PC-9 (cell line): ENCODE measurements around the gene CNDP1. TPM values are rescaled to one million over a fixed set of nuclear protein-coding genes. Genes with fewer than 3 reads are reported as not detected.

Experiments
- BruUV-seq: library from RNA; stranded (reverse); fragments of 400-500 nt; replicated peaks from 2 replicates; lab custom pipeline; 2021; lab: Mats Ljungman, UMichigan
- CTCF ChIA-PET: fragments of 300-600 bp; sonication (Branson Sonifier 250); formaldehyde crosslinking; loops from one replicate; lab custom pipeline; 2022; ENCODE audit warnings: antibody characterized with exemption; lab: Charles Lee
- POLR2A ChIA-PET: fragments of 300-600 bp; sonication (Branson Sonifier 250); formaldehyde crosslinking; loops from one replicate; lab custom pipeline; 2022; ENCODE audit warnings: antibody characterized with exemption; ENCODE audit not compliant: unreplicated experiment; lab: Charles Lee
- DNase-seq, 2 experiments: peaks; one replicate each; pipeline versions ENCODE4 v3.0.0 to v3.0.0-alpha.2; 2015 to 2022; ENCODE audit warnings: mixed read lengths in 1 of 2
- H2AFZ ChIP-seq: fragments of 200-600 bp; sonication (generic); 2 replicates; pipeline ENCODE4 v1.8.1; 2017; ENCODE audit warnings: antibody characterized with exemption
- H3F3A ChIP-seq: fragments of 200-600 bp; sonication (generic); 2 replicates; pipeline ENCODE4 v1.8.1; 2017; ENCODE audit warnings: antibody characterized with exemption, mild to moderate bottlenecking, low read depth; ENCODE audit not compliant: insufficient read depth
- H3K27ac ChIP-seq: fragments of 200-600 bp; sonication (generic); 2 replicates; pipeline ENCODE4 v1.6.1; 2016; ENCODE audit warnings: mixed run types
- H3K27me3 ChIP-seq: fragments of 200-600 bp; sonication (generic); 2 replicates; pipeline ENCODE4 v1.6.1; 2016; ENCODE audit warnings: low read depth, mixed run types; ENCODE audit not compliant: insufficient read depth
- H3K36me3 ChIP-seq: fragments of 200-600 bp; sonication (generic); 2 replicates; pipeline ENCODE4 v1.6.1; 2016; ENCODE audit warnings: low read depth, mixed run types
- H3K4me1 ChIP-seq: fragments of 200-600 bp; sonication (generic); replicated peaks from 2 replicates; pipeline ENCODE4 v1.6.1; 2016; ENCODE audit warnings: mixed run types; ENCODE audit not compliant: insufficient read depth
- H3K4me2 ChIP-seq: fragments of 200-600 bp; sonication (generic); 2 replicates; pipeline ENCODE4 v1.6.1; 2017; ENCODE audit warnings: mixed run types
- H3K4me3 ChIP-seq: fragments of 200-600 bp; sonication (generic); 2 replicates; pipeline ENCODE4 v1.6.1; 2016; ENCODE audit warnings: mixed run types
- H3K79me2 ChIP-seq: fragments of 200-600 bp; sonication (generic); 2 replicates; pipeline ENCODE4 v1.6.1; 2017; ENCODE audit warnings: low read depth, mixed run types
- H3K9me2 ChIP-seq: fragments of 200-600 bp; sonication (generic); 2 replicates; pipeline ENCODE4 v1.8.1; 2017; ENCODE audit warnings: mild to moderate bottlenecking; ENCODE audit not compliant: insufficient read depth
- H3K9me3 ChIP-seq: fragments of 200-600 bp; sonication (generic); 2 replicates; pipeline ENCODE4 v1.8.1; 2016; ENCODE audit warnings: low read depth; ENCODE audit not compliant: insufficient read depth
- H4K20me1 ChIP-seq: fragments of 200-600 bp; sonication (generic); 2 replicates; pipeline ENCODE4 v1.8.1; 2017; ENCODE audit not compliant: insufficient read depth
- EZH2 ChIP-seq: fragments of 200-600 bp; sonication (generic); IDR thresholded peaks from 2 replicates; pipeline ENCODE4 v1.8.0; 2017; ENCODE audit warnings: antibody characterized with exemption, low read depth
- intact Hi-C: fragments of 100-400 bp; cut with micrococcal nuclease; formaldehyde crosslinking; loops from one replicate; pipeline ENCODE4 v1.10.0; 2022; ENCODE audit not compliant: unreplicated experiment
- total RNA-seq: library from RNA; stranded (reverse); gene quantifications from 2 replicates; pipeline ENCODE4 v1.2.3, GENCODE V29; 2021
- TF ChIP-seq, protein P1 (sequence below): fragments of 200-600 bp; sonication (generic); conservative IDR thresholded peaks from 2 replicates; pipeline ENCODE4 v1.6.1; 2017; ENCODE audit warnings: mixed run types, antibody characterized with exemption, mild to moderate bottlenecking, moderate library complexity

CNDP1 gene
- total RNA-seq, 1 experiment from 2014 or later, result not detected

DNA sequence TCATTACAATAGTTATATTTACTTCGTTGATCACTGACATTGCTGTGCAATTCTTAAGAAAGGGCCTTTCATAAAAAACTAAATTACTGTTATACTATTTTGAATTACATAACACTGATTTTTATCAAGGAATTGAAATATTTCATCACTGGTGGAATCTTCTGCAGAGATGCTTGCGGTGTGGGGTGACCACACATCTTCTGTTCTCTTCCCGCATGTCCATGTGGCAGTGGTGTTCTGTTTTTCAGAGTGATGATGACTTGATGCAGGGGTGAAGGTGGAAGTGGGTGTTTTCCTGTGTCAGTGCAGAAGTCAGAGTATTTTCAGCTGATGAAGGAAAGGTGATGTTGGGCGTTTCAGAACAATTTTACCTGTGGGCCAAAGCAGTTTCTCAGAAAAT is 31.2 kb upstream of the CNDP1 start:
- intact Hi-C loops, result no loop called here
- Histone ChIP-seq H3K36me3 (0 out of 2 replicates have a peak, but pooled peaks cover 19% of the 10 kb centered on the region), H3K4me2 (no peak overlapping the region), H3K79me2 (peaks cover 12% of the 10 kb centered on the region; the same call in 1 of the 2 replicates), H3K9me2 (no peaks in the 10 kb centered on the region), H3K27me3 (no peaks in the 10 kb centered on the region), H2AFZ (no peak overlapping the region), H3K4me1 (no peaks in the 10 kb centered on the region), H3K27ac (no peak overlapping the region), H4K20me1 (0 out of 2 replicates have a peak, but pooled peaks cover 3% of the 10 kb centered on the region), H3K4me3 (no peak overlapping the region), H3F3A (no peaks in the 10 kb centered on the region), H3K9me3 (no peaks in the 10 kb centered on the region)
- BruUV-seq, result no TSS peak
- ChIA-PET CTCF (no interaction called here), POLR2A (no interaction called here)
- DNase-seq, result no peak
- TF ChIP-seq EZH2, result no peak
- TF ChIP-seq, protein P1, sequence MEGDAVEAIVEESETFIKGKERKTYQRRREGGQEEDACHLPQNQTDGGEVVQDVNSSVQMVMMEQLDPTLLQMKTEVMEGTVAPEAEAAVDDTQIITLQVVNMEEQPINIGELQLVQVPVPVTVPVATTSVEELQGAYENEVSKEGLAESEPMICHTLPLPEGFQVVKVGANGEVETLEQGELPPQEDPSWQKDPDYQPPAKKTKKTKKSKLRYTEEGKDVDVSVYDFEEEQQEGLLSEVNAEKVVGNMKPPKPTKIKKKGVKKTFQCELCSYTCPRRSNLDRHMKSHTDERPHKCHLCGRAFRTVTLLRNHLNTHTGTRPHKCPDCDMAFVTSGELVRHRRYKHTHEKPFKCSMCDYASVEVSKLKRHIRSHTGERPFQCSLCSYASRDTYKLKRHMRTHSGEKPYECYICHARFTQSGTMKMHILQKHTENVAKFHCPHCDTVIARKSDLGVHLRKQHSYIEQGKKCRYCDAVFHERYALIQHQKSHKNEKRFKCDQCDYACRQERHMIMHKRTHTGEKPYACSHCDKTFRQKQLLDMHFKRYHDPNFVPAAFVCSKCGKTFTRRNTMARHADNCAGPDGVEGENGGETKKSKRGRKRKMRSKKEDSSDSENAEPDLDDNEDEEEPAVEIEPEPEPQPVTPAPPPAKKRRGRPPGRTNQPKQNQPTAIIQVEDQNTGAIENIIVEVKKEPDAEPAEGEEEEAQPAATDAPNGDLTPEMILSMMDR, result no peak

DNA sequence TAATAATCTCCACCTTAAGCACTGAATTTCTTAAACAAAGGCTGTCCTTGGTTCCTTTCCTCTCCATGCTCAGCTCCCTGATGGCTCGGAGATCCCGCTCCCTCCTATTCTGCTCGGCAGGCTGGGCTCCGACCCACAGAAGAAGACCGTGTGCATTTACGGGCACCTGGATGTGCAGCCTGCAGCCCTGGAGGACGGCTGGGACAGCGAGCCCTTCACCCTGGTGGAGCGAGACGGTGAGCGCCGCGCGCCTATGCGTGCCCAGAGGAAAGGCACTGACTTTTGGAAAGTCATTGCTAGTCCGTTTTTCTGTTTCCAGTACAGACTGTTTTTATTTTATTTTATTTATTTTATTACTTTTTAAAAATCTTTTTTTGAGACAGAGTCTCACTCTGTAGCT is 28.5 kb upstream of the CNDP1 start:
- H3K4me1 ChIP-seq, result no peaks in the 10 kb centered on the region
- no peak overlapping the region for H3K4me3 ChIP-seq
- POLR2A ChIA-PET, result no interaction called here
- no peak overlapping the region for H3K4me2 ChIP-seq
- no peaks in the 10 kb centered on the region for H3K9me2 ChIP-seq
- no peak for DNase-seq
- CTCF ChIA-PET, result no interaction called here
- H3K27me3 ChIP-seq, result no peaks in the 10 kb centered on the region
- 0 out of 2 replicates have a peak, but pooled peaks cover 20% of the 10 kb centered on the region for H3K36me3 ChIP-seq
- H4K20me1 ChIP-seq, result 0 out of 2 replicates have a peak, but pooled peaks cover 3% of the 10 kb centered on the region
- no peak overlapping the region for H2AFZ ChIP-seq
- H3F3A ChIP-seq, result no peaks in the 10 kb centered on the region
- H3K27ac ChIP-seq, result no peak overlapping the region
- no peaks in the 10 kb centered on the region for H3K79me2 ChIP-seq
- no TSS peak for BruUV-seq
- intact Hi-C loops, result no loop called here
- TF ChIP-seq, protein P1, result no peak
- TF ChIP-seq EZH2, result no peak
- H3K9me3 ChIP-seq, result no peaks in the 10 kb centered on the region

DNA sequence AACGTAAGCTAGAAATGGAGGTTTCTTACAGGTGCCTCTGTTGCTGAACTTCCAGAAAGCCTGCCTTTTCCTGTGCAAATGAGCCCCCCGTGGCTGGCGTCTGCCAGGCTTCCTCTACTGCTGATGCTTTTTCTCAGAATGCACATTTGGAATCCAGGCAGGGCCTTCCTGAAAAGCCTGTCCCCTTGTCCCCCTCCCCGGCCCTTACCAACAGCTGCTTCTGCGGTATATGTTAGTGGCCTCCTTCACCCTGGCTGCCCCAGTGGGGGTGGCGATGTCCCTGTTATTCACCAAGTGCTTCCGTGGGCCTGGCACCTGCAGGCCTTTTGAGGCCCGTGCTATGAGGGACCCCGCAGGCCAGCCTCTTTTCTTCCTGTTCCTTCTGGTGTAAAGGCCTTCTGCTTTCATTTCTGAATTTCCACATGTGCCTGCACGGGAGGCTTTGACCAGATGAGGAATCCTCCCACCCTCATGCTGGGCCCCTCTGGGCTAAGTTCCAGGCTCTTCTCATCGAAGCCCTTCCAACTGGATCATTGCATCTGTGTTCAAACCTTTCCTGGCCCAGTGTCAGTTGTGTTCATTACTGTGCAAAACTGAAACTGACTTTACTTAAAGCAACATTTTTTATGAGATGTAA is 27.7 kb upstream of the CNDP1 start:
- Histone ChIP-seq H3K4me3 (no peak overlapping the region), H3K36me3 (0 out of 2 replicates have a peak, but pooled peaks cover 19% of the 10 kb centered on the region), H3K9me2 (no peaks in the 10 kb centered on the region), H3K27me3 (no peaks in the 10 kb centered on the region), H2AFZ (no peak overlapping the region), H3K9me3 (no peaks in the 10 kb centered on the region), H3K4me2 (no peak overlapping the region), H3K27ac (no peak overlapping the region), H4K20me1 (0 out of 2 replicates have a peak, but pooled peaks cover 3% of the 10 kb centered on the region), H3F3A (no peaks in the 10 kb centered on the region), H3K4me1 (no peaks in the 10 kb centered on the region), H3K79me2 (no peaks in the 10 kb centered on the region)
- DNase-seq, result no peak
- TF ChIP-seq, protein P1, result no peak
- TF ChIP-seq EZH2, result no peak
- no TSS peak for BruUV-seq
- intact Hi-C loops, result no loop called here
- POLR2A ChIA-PET, result no interaction called here
- CTCF ChIA-PET, result no interaction called here
